HG03439 (cell line): ENCODE data around the gene TYW1B.
"Not testable (repeated sequence)": the region's sequence is repeated elsewhere in the genome, so short reads cannot be mapped to it uniquely, and the experiment has no call there.

Experiments used
- ATAC-seq: cut with Tn5 transposase; IDR thresholded peaks from one replicate; pipeline ENCODE4 v1.9.1; 2021; ENCODE audit warnings: mild to moderate bottlenecking, moderate library complexity; ENCODE audit not compliant: unreplicated experiment

The TYW1B gene

GRCh38 chr7:72827839-72828591, at the start of gene TYW1B:
Gene TYW1B, minus strand, starts transcription at chr7:72828200. Its CDS starts 125 bp downstream, at chr7:72828075.
- ATAC-seq, result peak; percentile 87

- not testable (repeated sequence) for ATAC-seq
These were observed 39.6 kb upstream of the TYW1B start for GRCh38 chr7:72867591-72867990.

- not testable (repeated sequence) for ATAC-seq
These were observed 30.9 kb upstream of the TYW1B start for GRCh38 chr7:72858846-72859400.

- ATAC-seq, result not testable (repeated sequence)
These were observed 29.9 kb upstream of the TYW1B start for GRCh38 chr7:72857925-72858324.

- ATAC-seq, result not testable (repeated sequence)
These were observed 27.3 kb upstream of the TYW1B start for GRCh38 chr7:72855261-72855660.

GRCh38 chr7:72852937-72853336, 24.9 kb upstream of the TYW1B start:
- not testable (repeated sequence) for ATAC-seq

GRCh38 chr7:72850746-72851145, 22.7 kb upstream of the TYW1B start:
- not testable (repeated sequence) for ATAC-seq

GRCh38 chr7:72844146-72844545, 16.1 kb upstream of the TYW1B start:
- not testable (repeated sequence) for ATAC-seq

GRCh38 chr7:72843166-72843565, 15.2 kb upstream of the TYW1B start:
- not testable (repeated sequence) for ATAC-seq

GRCh38 chr7:72840966-72841511, 13.0 kb upstream of the TYW1B start:
- not testable (repeated sequence) for ATAC-seq

GRCh38 chr7:72838315-72838714, 10.3 kb upstream of the TYW1B start:
- ATAC-seq, result not testable (repeated sequence)

- not testable (repeated sequence) for ATAC-seq
These were observed 9.3 kb upstream of the TYW1B start for GRCh38 chr7:72837291-72837690.

GRCh38 chr7:72830567-72830966, 2.6 kb upstream of the TYW1B start:
- ATAC-seq, result not testable (repeated sequence)

GRCh38 chr7:72829687-72830354, 1.8 kb upstream of the TYW1B start:
- ATAC-seq, result peak; percentile 28

- peak; percentile 52 for ATAC-seq
These were observed 1.3 kb upstream of the TYW1B start for GRCh38 chr7:72829291-72829686.

GRCh38 chr7:72823765-72824732, 4.0 kb downstream of the TYW1B start:
- ATAC-seq, result not testable (repeated sequence)

- ATAC-seq, result not testable (repeated sequence)
These were observed 5.5 kb downstream of the TYW1B start for GRCh38 chr7:72822497-72822896.

- not testable (repeated sequence) for ATAC-seq
These were observed 9.2 kb downstream of the TYW1B start for GRCh38 chr7:72818663-72819361.

- ATAC-seq, result not testable (repeated sequence)
These were observed 10.3 kb downstream of the TYW1B start for GRCh38 chr7:72817661-72818060.
